Thyroid gland (tissue), 4 donors: Measurements from ENCODE around the gene ZC3HAV1L. TPM values are rescaled to one million over a fixed set of nuclear protein-coding genes. Genes with fewer than 3 reads are reported as not detected.

ENCODE experiments used
- DNase-seq, 2 donors: peaks; one replicate each; pipeline ENCODE4 v3.0.0-alpha.2; 2019
- H3K27ac ChIP-seq, 3 donors: fragments of 200-600 bp; sonication (generic); 1 replicate in 2 of 3; 2 replicates in 1 of 3; pipeline ENCODE4 v1.5.1; 2016 to 2019; ENCODE audit warnings: mild to moderate bottlenecking in 1 of 3, moderate library complexity in 1 of 3
- H3K27me3 ChIP-seq: fragments of 200-600 bp; sonication (generic); one replicate; pipeline ENCODE4 v1.5.1; 2019
- H3K36me3 ChIP-seq, 2 donors: fragments of 200-600 bp; sonication (generic); one replicate each; pipeline ENCODE4 v1.5.1; 2016 to 2019
- H3K4me1 ChIP-seq, 2 donors: fragments of 200-600 bp; sonication (generic); one replicate each; pipeline ENCODE4 v1.5.1; 2017 to 2019
- H3K4me3 ChIP-seq, 3 donors: fragments of 200-600 bp; sonication (generic); replicated peaks in 1 of 3; 1 replicate in 2 of 3; 2 replicates in 1 of 3; pipeline ENCODE4 v1.5.1; 2016; ENCODE audit warnings: mild to moderate bottlenecking in 1 of 3
- H3K9me3 ChIP-seq: fragments of 200-600 bp; sonication (generic); one replicate; pipeline ENCODE4 v1.5.1; 2017
- CTCF ChIP-seq, 6 experiments: fragments of 200-600 bp in 3 of 6; fragments of 450-650 bp in 3 of 6; sonication (generic) in 3 of 6; IDR thresholded peaks; one replicate each; pipeline ENCODE4 v1.5.1; 2016 to 2019; ENCODE audit warnings: antibody characterized with exemption in 6 of 6, mild to moderate bottlenecking in 2 of 6, inconsistent platforms in 1 of 6, moderate library complexity in 1 of 6
- POLR2A ChIP-seq, 2 donors: fragments of 450-650 bp; IDR thresholded peaks; one replicate each; pipeline ENCODE4 v1.6.1; 2017; ENCODE audit warnings: antibody characterized with exemption in 2 of 2, mild to moderate bottlenecking in 2 of 2, moderate library complexity in 1 of 2
- WGBS, 2 donors: methylation state at CpG; one replicate each; pipeline ENCODE4 v1.1.5; 2017; 5-methylcytosine and 5-hydroxymethylcytosine counted together
- intact Hi-C: fragments of 100-400 bp; cut with DNase I; formaldehyde crosslinking; loops from one replicate; pipeline ENCODE4 v1.15.1; 2023
- total RNA-seq, 4 donors: library from RNA; depleted of rRNA; stranded (reverse); fragments of >200 nt; gene quantifications; one replicate each; pipeline ENCODE4 v1.2.3, GENCODE V29; 2016

The ZC3HAV1L gene
- 10 to 100 TPM; 31.7 to 73.7 (median 45.5) TPM for total RNA-seq

DNA sequence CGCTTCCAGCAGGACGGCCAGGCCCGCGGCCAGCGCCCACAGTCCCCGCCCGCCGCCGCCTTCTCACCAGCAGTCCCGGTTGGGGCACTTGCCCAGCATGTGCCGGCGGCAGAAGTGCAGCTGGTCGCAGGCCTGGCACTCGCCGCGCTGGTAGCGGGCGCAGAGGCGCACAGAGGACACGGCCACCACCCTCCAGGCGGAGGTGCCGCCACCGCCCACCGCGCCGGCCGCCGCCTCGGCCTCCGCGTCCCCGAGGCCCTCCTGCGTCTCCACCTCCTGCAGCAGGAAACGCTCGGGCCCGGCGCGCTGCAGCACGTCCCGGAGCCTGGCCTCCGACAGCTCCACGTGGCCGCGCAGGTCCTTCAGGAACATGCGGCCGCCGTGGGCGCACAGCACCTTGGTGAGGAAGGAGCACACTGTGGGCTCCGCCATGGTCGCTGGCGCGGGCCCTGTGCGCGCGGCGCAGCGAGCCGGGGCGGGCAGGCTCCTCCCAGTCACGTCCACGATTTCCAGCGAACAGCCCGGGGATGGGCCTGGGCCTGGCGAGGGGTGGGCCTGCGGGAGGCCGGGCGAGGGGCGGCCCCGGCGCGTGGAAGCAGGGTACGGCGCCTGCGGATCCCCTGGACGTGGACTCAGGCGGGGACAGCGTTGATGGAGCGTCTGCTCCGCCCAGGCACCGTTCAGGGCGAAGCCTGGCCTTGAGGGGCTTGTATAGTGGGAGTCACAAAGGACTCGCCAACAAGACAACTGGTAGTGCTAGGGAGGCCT, at the start of gene ZC3HAV1L:
ZC3HAV1L (minus strand) TSS at position 457 of the 768 bp plus-strand sequence; CDS start at position 432, 25 bp downstream.
- WGBS, 2 donors = 3 to 8% methylated on average over 14 to 30 of the region's 82 CpGs
- DNase-seq = peak; percentile 71 to 83

GRCh38 chr7:139084709-139085108, 48.9 kb upstream of the ZC3HAV1L start:
- Histone ChIP-seq H3K4me1 (no peaks in the 10 kb centered on the region), H3K9me3 (no peaks in the 10 kb centered on the region), H3K27ac (no peak overlapping the region), H3K4me3 (no peak overlapping the region), H3K27me3 (no peaks in the 10 kb centered on the region), H3K36me3 (peaks cover 45 to 47% of the 10 kb centered on the region in 2 donors)
- intact Hi-C loops = no loop called here
- no peak for DNase-seq
- 90 to 94% methylated on average over 5 of the region's 5 CpGs for WGBS, 2 donors
- TF ChIP-seq POLR2A (IDR thresholded peaks at IDR 0.05) (no peak), CTCF (IDR thresholded peaks at IDR 0.05) (no peak)

More for the DNA sequence above, at the start of gene ZC3HAV1L:
- Histone ChIP-seq H3K27me3 (no peaks in the 10 kb centered on the region), H3K4me1 (peaks cover 25 to 26% of the 10 kb centered on the region in 2 donors), H3K36me3 (no peaks in the 10 kb centered on the region), H3K9me3 (no peaks in the 10 kb centered on the region), H3K27ac (peak within 1 kb of the TSS; percentile 80 to 93 (median 80)), H3K4me3 (peak within 1 kb of the TSS; percentile 53 to 82 (median 67))
- peak; percentile 36 to 88 for TF ChIP-seq POLR2A (IDR thresholded peaks at IDR 0.05)
- peak in 1 of 6 experiments; percentile 3 for TF ChIP-seq CTCF (IDR thresholded peaks at IDR 0.05)
- intact Hi-C loops = no loop called here

DNA sequence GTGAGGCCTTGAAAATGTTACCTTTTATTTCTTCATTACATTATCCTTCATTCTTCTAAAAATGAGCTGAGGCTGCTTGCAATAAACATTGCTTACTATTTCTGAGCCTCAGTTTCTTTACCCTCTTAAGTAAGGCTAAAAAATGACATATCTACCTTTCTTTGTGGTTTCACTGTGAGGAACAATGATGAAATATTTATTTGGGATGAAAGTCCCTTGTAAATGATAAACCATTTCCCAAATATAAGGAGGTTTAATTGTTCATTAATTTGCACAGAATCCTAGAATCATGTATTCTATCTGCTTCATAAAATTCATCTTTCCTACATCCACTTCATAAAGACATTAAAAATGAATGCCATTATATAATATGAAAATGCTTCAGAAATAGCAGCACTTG, 45.7 kb upstream of the ZC3HAV1L start:
- Histone ChIP-seq H3K27me3 (no peaks in the 10 kb centered on the region), H3K36me3 (peaks cover 42 to 61% of the 10 kb centered on the region in 2 donors), H3K27ac (no peak overlapping the region), H3K4me1 (no peaks in the 10 kb centered on the region), H3K4me3 (no peak overlapping the region), H3K9me3 (no peaks in the 10 kb centered on the region)
- TF ChIP-seq CTCF (IDR thresholded peaks at IDR 0.05) (no peak), POLR2A (IDR thresholded peaks at IDR 0.05) (no peak)
- DNase-seq = no peak
- intact Hi-C loops = no loop called here

- Histone ChIP-seq H3K27me3 (no peaks in the 10 kb centered on the region), H3K27ac (no peak overlapping the region), H3K4me1 (no peaks in the 10 kb centered on the region), H3K36me3 (peaks cover 41 to 64% of the 10 kb centered on the region in 2 donors), H3K4me3 (no peak overlapping the region), H3K9me3 (no peaks in the 10 kb centered on the region)
- intact Hi-C loops = no loop called here
- DNase-seq = no peak
- TF ChIP-seq POLR2A (IDR thresholded peaks at IDR 0.05) = no peak
- no peak for TF ChIP-seq CTCF (IDR thresholded peaks at IDR 0.05)
- 75 to 82% methylated on average over 8 of the region's 8 CpGs for WGBS, 2 donors
Observed at GRCh38 chr7:139080905-139081304, 45.1 kb upstream of the ZC3HAV1L start.

DNA sequence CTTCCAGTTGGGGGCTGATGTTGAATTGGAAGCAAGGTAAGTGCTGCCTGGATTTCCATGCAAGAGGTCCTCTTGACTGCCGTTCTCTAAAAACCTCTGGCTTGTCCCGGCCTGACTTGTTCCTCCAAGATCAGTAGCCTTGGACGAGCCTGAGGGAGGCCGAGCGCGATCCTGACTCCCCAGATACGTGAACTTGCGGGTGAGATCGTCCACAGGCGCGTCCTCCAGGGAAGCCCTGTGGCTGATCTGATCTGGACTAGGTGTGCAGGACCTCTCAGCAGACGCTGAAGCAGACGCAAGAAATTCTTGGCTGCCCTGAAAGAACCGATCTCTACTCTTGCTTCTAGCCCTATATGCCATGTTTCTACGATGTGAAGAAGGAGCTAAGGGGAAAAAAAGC, 44.0 kb upstream of the ZC3HAV1L start:
- Histone ChIP-seq H3K36me3 (peaks cover 42 to 69% of the 10 kb centered on the region in 2 donors), H3K27ac (no peak overlapping the region)
- intact Hi-C loops = loop anchor here (10.0 kb wide), 1 partner anchor 195 kb away; no protein-coding TSS in a partner anchor

More for the DNA sequence above, 44.0 kb upstream of the ZC3HAV1L start:
- DNase-seq = no peak
- no peak overlapping the region for H3K4me3 ChIP-seq
- 94 to 99% methylated on average over 15 of the region's 15 CpGs for WGBS, 2 donors
- no peak for TF ChIP-seq CTCF (IDR thresholded peaks at IDR 0.05)
- no peak for TF ChIP-seq POLR2A (IDR thresholded peaks at IDR 0.05)
- no peaks in the 10 kb centered on the region for H3K9me3 ChIP-seq
- no peaks in the 10 kb centered on the region for H3K4me1 ChIP-seq
- no peaks in the 10 kb centered on the region for H3K27me3 ChIP-seq
